UCSD-AML1 (cell line): ENCODE measurements around the gene CAPN5.
"Not testable (repeated sequence)": the region's sequence is repeated elsewhere in the genome, so short reads cannot be mapped to it uniquely, and the experiment has no call there.

Source experiments
- DNase-seq: peaks from one replicate; lab custom pipeline; 2025; ENCODE audit not compliant: unreplicated experiment; lab: John Stamatoyannopoulos, UW

Gene CAPN5

DNA sequence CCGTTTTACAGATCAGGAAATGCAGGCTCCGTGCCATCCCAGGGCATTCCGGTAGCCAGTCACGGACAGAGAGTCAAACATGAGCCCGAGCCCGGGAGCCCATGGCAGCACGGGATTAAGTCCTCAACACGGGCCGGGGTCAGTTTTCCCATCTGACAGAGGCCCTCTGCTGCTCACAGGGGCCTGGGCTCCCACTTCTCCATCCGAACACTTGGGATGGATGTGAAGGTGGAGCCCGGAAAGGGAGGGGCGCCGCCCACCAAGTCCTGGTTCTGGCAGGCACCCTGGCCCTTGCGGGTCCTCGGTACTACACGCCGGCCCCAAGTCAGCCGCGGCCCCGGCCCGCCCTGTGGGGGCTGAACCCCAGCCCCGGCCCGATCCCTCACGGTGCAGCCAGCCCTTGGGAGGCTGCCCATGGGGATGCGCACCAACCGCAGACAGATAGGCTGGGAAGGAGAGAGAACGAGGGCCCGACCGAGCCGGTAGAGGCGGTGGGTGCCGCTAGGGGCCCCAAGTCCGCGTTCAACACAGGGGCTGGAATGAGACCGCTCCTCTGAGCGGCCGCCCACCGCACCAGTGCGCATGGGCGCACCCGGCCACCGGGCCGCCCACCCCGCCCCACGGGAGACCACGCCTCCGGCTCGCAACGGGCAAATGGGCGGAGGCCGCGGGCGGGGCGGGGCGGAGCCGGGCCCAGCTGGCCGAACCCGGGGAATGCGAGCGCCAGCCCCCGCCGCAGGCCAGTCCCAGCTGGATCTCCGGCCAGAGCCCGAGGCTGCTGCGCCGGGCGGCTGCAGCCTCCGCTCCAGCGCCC lies at the start of gene CAPN5:
CAPN5 (plus strand) TSS at position 743 of the 814 bp plus-strand sequence. CDS start 17,916 bp downstream, outside the sequence.
- DNase-seq, result peak; percentile 91

DNA sequence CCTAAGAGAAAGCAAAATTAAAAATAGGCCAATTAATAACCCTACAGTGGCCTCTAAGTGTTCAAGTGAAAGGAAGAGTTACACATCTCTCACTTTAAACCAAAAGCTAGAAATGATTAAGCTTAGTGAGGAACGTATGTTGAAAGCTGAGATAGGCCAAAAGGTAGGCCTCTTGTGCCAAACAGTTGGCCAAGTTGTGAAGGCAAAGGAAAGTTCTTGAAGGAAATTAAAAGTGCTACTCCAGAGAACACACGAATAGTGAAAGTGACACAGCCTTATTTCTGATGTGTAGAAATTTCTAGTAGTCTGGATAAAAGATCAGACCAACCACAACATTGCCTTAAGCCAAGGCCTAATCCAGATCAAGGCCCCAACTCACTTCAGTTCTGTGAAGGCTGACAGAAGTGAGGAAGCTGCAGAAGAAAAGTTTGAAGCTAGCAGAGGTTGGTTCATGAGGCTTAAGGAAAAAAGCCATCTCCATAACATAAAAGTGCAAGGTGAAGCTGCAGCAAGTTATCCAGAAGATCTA lies 48.3 kb upstream of the CAPN5 start:
- DNase-seq, result not testable (repeated sequence)

DNA sequence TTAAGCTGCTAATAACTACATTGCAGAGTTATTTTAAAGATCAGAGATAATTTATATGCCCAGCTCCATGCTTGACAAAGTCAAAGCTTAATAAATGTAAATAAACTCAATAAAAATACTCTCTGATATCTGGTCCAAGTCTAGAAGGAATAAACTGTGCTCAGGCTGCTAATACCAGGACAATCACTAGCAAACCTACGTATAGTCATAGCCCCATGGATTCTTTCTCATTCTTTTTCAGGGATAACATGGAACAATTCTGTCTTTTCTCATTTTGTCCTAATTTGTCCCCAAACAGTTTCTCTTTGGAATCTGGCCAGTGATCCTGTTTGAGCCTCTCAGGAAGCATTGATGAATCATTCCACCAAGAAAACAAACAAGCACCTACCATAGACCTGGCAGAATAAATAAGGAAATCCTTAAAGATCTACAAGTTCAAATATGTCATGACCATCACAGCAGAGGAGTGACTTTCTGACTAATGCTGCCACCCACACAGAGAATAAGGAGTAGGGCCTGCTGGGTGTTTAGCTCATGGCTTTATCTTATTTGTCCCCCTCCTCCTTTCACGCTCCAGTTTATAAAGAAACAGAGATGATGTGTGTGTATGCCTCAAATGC lies 46.7 kb upstream of the CAPN5 start:
- no peak for DNase-seq

GRCh38 chr11:77020734-77021133 lies 46.0 kb upstream of the CAPN5 start:
- no peak for DNase-seq

DNA sequence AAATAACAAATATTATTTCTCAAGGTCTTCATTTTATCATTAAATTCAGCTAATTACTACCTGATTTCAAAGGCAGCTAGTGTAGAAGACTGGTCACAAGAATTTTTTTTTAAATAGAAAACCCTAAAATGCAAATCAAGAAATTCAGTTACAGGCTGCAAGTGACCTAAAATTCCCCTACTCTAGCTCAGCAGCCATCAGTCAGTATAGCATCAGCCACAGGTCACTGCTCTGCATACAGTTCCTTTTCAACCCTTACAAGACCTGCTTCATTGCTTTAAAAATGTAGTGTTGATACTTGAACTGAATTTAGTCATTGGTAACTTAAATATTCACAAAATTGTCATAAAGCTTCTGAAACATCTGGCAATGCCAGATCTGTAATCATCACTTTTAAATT lies 42.0 kb upstream of the CAPN5 start:
- no peak for DNase-seq

GRCh38 chr11:77026221-77026620 lies 40.5 kb upstream of the CAPN5 start:
- no peak for DNase-seq

- no peak for DNase-seq
Observed at GRCh38 chr11:77026743-77027142, 40.0 kb upstream of the CAPN5 start.

DNA sequence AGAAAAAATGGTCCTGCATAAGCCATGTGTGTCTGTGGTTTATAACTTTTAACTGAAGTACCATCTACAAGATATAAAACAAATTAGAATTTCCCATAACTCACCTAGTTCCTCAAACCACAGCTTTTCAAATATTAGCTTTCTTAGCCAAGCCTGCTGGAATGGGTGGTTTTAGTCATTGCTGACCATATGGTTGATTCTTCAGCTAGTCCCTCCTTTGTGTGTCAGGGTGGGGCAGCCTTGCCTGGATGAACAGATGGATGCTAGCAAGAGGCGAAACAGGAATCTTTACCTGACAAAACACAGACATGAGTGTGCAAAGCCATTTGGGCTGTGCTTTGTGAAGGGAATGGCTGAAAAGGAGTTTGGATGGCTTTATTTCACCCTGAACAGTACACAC lies 39.5 kb upstream of the CAPN5 start:
- no peak for DNase-seq

DNA sequence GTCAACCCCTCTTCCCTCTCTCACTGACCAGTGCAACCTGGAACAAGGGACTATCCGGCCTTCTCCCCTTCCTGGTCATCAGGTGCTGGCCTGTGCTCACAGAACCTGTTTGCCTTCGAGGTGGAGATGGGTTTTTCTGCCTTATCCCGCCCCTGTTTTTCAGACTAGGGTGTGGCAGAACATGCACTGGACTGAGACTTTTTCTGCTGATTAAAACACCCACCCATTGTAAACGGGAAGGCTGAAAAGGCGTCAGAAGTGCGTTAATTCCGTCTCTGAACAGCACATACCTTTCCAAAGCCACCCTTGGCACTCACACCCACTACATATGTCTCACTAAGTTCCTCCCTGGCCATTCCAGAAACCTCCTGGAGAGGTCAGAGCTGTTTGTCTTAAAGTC lies 36.9 kb upstream of the CAPN5 start:
- DNase-seq, result no peak

DNA sequence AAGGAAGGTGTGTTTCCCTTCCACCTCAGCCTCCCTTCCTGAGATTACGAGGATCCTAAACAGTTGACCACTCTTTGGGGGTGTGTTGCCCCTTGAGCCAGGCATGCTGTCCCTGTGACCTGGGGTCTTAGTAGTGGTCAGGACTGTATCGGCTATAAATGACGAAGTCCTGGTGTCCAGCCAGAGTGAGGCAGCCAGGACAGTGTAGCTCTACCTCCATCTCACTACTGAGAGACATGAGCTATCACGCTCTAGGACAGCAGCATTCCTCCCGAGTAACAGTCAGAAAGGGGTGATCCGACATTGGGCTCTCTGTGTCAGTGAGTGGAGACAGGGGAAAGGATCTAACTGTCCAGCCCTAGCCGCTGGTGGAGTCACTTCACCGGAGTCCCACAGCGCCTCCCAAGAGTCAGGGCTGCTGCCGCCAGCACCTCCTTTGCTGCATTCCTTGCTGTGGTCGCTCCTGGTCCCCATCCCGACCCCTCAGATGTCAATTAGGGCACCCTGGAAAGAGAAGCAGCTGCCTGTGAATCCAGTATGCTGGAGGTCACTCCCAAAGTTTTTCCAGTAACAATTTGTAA lies 35.8 kb upstream of the CAPN5 start:
- no peak for DNase-seq

GRCh38 chr11:77031599-77031998 lies 35.2 kb upstream of the CAPN5 start:
- DNase-seq, result no peak

DNA sequence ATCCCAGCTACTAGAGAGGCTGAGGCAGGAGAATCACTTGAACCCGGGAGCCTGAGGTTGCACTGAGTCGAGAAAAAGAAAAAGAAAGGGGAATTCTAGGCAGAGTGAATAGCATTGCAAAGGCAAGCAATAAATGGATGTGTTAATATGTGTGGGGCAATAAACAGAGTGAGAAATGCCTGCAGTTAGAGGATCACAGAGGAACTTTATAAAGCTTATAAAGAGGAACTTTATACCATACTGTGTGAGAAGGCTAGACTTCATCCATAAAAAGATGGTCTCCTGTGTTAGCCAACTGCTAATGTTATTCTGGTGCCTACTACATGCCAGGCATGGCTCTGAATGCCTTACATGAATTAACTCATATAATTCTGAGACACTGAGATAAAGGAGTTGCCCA lies 31.7 kb upstream of the CAPN5 start:
- no peak for DNase-seq

- DNase-seq, result no peak
Observed at GRCh38 chr11:77035580-77035979, 31.2 kb upstream of the CAPN5 start.

DNA sequence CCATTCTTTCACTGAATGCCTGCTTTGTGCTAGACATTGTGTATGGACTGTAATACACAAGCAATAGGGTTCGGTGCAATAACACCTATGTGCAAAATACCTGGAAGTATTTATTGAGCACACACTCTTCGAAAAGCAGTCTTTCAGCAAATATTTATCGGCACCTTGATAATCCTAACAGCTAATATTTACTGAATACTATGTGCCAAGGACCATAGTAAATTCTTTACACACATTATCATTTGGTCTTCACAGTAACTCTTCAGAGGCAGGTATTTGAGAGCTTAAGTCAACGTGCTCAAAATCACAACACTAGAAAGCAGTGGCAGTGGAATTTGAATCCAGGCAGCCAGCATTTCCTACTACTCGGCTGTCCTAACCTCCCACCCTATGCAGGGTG lies 30.4 kb upstream of the CAPN5 start:
- DNase-seq, result no peak

- no peak for DNase-seq
Observed at GRCh38 chr11:77037057-77037456, 29.7 kb upstream of the CAPN5 start.

- DNase-seq, result no peak
Observed at GRCh38 chr11:77038029-77038824, 28.5 kb upstream of the CAPN5 start.

DNA sequence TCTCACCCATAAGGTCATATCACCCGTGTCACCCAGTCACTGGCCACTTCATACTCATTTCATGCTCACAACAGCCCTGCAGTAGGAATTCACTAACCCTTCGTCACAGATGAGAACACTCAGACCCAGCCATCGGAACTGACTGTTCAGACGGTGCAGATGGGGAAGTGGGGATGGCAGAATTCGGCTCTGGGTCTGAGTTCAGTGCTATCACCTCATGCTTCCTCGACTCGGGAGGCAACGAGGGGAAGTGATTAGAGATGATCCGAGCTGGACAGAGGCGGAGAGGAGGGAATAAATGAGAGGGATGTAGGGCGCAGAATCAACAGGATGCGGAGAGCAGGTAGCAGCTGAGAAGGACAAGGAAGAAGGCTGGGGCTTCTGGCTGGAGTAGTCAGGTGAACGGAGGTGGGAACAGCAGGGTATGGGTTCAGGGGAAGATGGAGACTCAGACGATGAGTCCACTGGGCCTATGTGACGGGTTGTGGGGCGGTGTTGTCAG lies 27.9 kb upstream of the CAPN5 start:
- DNase-seq, result no peak

DNA sequence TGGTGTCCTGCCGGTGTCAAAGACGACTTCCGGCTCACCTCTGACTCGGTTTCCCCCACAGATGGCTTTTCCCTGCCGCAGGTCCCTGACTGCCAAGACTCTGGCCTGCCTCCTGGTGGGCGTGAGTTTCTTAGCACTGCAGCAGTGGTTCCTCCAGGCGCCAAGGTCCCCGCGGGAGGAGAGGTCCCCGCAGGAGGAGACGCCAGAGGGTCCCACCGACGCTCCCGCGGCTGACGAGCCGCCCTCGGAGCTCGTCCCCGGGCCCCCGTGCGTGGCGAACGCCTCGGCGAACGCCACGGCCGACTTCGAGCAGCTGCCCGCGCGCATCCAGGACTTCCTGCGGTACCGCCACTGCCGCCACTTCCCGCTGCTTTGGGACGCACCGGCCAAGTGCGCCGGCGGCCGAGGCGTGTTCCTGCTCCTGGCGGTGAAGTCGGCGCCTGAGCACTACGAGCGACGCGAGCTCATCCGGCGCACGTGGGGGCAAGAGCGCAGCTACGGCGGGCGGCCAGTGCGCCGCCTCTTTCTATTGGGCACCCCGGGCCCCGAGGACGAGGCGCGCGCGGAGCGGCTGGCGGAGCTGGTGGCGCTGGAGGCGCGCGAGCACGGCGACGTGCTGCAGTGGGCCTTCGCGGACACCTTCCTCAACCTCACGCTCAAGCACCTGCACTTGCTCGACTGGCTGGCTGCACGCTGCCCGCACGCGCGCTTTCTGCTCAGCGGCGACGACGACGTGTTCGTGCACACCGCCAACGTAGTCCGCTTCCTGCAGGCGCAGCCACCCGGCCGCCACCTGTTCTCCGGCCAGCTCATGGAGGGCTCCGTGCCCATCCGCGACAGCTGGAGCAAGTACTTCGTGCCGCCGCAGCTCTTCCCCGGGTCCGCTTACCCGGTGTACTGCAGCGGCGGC lies 27.0 kb upstream of the CAPN5 start:
- DNase-seq, result peak; percentile 67

- DNase-seq, result no peak
Observed at GRCh38 chr11:77040401-77040777, 26.4 kb upstream of the CAPN5 start.

- no peak for DNase-seq
Observed at GRCh38 chr11:77040889-77041288, 25.9 kb upstream of the CAPN5 start.
